B cell (primary cell): Measurements from ENCODE around the gene BTBD18.
A peak's percentile ranks its signal among the peaks of the same experiment; 100 is the strongest.

Source experiments
- EZH2 ChIP-seq: IDR thresholded peaks from 2 replicates; pipeline ENCODE4 v1.6.1; 2012; ENCODE audit warnings: borderline replicate concordance, low read depth, mild to moderate bottlenecking, moderate library complexity, low read length; ENCODE audit not compliant: insufficient read depth, poor library complexity, severe bottlenecking
- TF ChIP-seq, protein P1 (sequence below): fragments of 200-600 bp; IDR thresholded peaks from one replicate; pipeline ENCODE4 v1.8.0; 2022; ENCODE audit warnings: antibody characterized with exemption, mild to moderate bottlenecking

- TF ChIP-seq EZH2, result no peak
- TF ChIP-seq, protein P1, sequence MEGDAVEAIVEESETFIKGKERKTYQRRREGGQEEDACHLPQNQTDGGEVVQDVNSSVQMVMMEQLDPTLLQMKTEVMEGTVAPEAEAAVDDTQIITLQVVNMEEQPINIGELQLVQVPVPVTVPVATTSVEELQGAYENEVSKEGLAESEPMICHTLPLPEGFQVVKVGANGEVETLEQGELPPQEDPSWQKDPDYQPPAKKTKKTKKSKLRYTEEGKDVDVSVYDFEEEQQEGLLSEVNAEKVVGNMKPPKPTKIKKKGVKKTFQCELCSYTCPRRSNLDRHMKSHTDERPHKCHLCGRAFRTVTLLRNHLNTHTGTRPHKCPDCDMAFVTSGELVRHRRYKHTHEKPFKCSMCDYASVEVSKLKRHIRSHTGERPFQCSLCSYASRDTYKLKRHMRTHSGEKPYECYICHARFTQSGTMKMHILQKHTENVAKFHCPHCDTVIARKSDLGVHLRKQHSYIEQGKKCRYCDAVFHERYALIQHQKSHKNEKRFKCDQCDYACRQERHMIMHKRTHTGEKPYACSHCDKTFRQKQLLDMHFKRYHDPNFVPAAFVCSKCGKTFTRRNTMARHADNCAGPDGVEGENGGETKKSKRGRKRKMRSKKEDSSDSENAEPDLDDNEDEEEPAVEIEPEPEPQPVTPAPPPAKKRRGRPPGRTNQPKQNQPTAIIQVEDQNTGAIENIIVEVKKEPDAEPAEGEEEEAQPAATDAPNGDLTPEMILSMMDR, result peak; percentile 92
Observed at GRCh38 chr11:57800444-57801182, 49.0 kb upstream of the BTBD18 start.
